Endometrial microvascular endothelial cells (primary cell): ENCODE measurements around the gene ZNF474. TPM values are rescaled to one million over a fixed set of nuclear protein-coding genes. Genes with fewer than 3 reads are reported as not detected.

Experiments used
- in situ Hi-C: cut with HindIII; loops from 2 replicates; pipeline ENCODE4 v1.10.0; 2017; ENCODE audit warnings: low sequenced_read_pairs, low pct_unique_long_range_greater_than_20kb; ENCODE audit errors: inconsistent ontology term
- total RNA-seq: library from RNA; depleted of rRNA; stranded (reverse); fragments of >200 nt; gene quantifications from one replicate; pipeline ENCODE4 v1.2.3, GENCODE V29; 2015; ENCODE audit errors: inconsistent ontology term

ZNF474 gene
- total RNA-seq, 1 donor from 2014 or later, result not detected

DNA sequence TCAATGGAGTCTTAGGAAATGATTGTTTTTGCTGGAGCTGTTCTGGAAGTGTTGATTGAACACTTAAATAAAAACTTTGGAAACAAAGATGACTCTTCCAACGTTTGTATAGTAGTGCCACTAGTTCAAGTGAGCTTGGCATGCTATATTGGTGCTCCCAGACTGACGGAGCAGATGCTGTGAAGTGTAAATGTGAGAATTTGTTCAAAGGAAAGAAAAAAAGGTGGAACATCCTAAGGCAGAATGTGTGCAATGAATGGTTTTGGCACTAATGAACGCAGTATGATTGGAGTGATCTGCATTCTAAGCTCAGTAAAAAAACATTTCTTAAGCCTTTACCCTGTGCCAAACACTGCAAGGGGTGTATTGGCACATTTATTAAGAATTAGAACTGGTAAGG is 69.8 kb downstream of the ZNF474 start:
- in situ Hi-C loops, result no loop called here

DNA sequence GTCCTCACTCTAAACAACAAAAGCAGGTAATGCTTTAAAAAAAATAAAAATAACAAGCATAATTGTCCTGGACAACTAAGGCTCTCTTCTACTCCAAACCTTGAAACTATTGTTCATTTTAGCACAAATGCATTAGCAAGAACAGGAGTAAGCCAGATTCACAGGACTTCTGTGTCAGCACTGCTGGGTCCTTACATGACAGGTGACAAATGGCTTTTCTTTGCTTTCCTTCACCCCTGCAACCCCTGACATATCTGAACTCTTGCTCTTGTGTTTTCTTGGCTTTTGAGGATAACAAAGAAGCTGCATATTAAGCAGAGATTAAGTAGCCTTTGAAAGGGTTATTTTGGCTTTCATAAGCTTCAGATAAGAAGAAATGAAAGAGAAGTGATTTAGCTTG is 71.1 kb downstream of the ZNF474 start:
- in situ Hi-C loops, result no loop called here

DNA sequence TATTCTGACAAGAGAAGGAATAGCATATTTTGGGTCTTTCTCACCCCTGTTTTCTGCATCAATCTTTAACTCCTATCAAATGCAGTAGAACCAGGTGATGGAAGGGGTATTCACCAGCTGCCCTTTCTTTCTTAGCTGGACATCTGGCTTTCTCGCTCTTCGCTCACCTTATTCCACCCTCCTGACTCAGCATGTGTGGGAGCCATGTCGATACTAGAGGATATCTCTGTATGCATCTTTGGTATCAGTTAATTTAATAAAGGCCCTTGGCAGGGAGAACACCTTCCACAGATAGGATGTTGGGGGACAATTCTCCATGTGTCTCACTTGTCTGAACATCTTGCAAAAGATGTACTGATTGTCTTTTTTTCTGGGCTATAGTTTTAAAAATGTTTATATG is 71.5 kb downstream of the ZNF474 start:
- in situ Hi-C loops, result no loop called here

DNA sequence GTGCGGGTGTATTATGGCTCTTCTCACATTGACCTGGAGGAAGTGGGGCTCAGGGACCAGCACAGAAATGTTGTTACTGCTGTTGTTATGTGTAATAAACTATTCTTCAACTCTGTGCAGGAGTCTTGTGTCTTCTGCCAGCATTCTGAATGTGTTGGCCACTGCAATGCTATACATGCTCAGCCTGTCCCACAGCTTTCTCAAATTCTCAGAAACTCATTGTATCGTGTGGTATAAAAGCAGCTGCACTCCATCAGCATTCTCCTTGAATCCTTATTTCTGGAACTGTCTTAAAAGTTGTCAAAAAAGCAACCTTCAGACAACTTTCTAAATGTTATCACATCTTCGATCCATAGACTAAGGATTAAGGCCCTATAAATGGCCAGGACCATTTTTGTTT is 72.0 kb downstream of the ZNF474 start:
- in situ Hi-C loops, result no loop called here

DNA sequence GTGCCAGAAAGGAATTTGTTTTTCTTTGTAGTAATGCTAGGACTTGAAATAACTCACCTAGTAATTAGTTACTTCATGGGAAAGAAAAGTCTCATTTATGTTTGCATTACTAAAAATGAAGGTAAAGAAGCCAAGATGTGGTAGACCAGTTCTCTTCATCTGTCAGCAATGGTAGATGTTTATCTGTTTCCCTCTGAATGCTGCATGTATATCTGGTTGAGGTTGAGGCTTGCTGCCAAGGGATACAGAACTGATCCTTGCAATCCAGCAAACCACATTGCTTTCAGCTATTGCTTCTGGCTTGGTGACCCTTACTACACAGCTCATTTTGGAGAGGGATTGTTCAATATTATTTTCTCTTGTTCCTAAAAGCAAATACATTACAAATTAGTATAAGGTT is 73.6 kb downstream of the ZNF474 start:
- in situ Hi-C loops, result no loop called here

Other genes starting within 250 kb of the ZNF474 start
- gene SRFBP1, start 167.6 kb upstream of the ZNF474 start, total RNA-seq, result 9.3 TPM
- gene LOX, start 51.3 kb upstream of the ZNF474 start, total RNA-seq, result 10.5 TPM
- gene SNCAIP, start 182.7 kb downstream of the ZNF474 start, total RNA-seq, result 0.37 TPM